ENCODE measurements around the gene RIMBP2.
A peak's percentile ranks its signal among the peaks of the same experiment; 100 is the strongest.
"Not testable (repeated sequence)": the region's sequence is repeated elsewhere in the genome, so short reads cannot be mapped to it uniquely, and the experiment has no call there.

The RIMBP2 gene

GRCh38 chr12:130650131-130650530, 66.0 kb downstream of the RIMBP2 start:
- DNase-seq: peak; percentile 76

DNA sequence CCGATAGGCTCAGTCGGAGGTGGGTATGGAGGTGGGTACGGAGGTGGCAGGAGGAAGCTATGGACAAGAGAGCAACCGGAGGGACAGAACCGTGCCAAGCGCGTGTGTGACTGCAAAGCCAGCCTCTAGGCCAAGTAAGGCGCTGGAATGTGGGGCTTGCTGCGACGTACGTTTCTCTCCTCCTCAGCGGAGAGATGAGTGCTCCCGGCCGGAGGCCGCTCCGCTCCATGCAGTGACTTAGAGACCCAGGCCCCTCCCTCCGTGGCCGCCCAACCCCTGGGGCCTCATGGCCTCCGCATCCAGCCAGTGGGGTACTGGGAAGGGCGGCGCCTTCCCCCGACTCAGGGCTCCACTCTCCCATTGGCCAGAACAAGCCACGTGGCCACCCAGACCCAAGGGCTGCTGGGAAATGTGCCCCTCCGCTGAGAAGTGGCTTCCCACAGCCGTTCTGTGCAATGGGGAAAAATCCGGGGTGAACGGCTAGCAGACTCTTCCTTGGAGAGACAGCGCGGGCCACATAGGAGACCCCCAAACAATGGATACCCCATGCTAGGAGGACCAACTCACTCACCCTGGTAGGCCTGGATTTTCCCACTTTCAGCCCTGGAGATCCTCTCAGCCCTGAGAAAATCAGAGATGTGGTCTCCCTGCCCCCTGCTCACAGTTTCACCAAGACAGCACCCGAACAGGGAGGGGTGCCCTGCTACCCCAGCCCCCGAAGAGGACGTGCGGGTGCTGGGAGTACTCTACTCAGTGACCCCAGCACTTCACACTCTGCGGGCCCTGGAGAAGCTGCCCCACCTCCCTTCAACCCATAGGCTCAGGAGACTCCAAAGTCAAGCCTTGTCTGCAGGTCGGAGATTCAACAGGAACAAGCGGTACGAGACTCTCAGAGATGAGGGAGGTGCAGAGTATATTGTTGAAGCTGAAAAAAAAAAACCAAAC, 66.7 kb downstream of the RIMBP2 start:
- no peak for DNase-seq

GRCh38 chr12:130647814-130648213, 68.3 kb downstream of the RIMBP2 start:
- DNase-seq: no peak

GRCh38 chr12:130646716-130647370, 69.3 kb downstream of the RIMBP2 start:
- no peak for DNase-seq

DNA sequence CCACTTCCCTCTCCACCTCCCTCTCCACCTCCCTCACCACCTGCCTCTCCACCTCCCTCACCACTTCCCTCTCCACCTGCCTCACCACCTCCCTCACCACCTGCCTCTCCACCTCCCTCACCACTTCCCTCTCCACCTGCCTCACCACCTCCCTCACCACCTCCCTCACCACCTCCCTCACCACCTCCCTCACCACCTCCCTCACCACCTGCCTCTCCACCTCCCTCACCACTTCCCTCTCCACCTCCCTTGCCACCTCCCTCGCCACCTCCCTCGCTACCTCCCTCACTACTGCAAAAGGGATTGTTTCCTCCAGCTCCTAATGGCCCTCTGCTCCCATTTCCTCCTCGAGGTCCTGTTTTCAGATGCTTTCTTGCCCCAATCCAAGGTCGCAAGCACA, 69.9 kb downstream of the RIMBP2 start:
- not testable (repeated sequence) for DNase-seq

GRCh38 chr12:130645751-130646150, 70.3 kb downstream of the RIMBP2 start:
- no peak for DNase-seq

DNA sequence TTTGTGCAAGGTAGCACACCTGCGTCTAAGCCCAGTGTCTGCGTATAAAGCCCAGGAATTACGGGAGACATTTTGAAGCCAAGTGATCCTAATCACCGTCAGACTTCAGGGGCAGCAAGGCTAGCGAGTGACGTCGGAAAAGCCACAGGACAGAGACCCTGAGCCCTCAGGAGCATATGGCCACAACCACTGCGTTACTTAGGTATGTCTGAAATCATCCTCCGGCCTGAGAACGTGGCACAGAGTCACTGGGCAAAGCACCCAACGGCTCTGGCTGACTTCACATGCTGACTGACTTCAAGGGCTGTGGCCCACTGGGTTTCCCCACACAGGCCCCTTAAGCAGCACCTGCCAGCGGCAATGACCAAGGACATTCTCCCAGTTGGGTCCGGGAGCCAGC, 71.5 kb downstream of the RIMBP2 start:
- no peak for DNase-seq

GRCh38 chr12:130644146-130644545, 72.0 kb downstream of the RIMBP2 start:
- DNase-seq: no peak

- no peak for DNase-seq
Observed at GRCh38 chr12:130642856-130643255, 73.2 kb downstream of the RIMBP2 start.

DNA sequence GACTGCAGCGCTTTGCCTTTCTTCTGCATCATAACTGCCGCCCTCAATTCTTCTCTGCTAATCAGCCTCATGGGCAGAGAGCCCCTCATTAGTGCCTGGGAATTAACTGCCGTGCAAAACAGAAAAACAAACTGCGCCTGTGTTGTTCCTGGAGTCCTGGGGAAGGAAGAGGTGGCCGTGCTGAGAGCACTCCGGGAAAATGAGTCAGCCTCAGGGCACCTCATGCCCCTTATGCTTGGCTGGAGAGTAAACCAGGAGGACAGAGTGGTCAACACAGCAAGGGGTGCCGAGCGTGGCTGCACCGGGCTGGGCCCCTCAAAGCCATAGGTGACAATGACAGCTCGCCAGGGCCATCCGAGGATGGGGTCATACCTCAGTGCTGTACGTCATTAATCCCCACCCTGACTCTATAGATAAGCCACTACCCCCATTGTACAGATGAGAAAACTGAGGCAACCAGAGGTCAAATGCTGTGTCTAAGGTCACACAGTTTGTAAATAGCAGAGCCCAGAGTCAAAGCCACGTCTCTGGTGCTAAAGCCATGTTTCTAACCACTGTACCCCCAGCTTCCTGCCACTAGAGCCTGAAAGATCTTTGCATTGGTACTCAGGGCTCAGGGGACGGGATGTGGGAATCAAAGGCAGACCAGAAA, 74.4 kb downstream of the RIMBP2 start:
- DNase-seq: no peak

DNA sequence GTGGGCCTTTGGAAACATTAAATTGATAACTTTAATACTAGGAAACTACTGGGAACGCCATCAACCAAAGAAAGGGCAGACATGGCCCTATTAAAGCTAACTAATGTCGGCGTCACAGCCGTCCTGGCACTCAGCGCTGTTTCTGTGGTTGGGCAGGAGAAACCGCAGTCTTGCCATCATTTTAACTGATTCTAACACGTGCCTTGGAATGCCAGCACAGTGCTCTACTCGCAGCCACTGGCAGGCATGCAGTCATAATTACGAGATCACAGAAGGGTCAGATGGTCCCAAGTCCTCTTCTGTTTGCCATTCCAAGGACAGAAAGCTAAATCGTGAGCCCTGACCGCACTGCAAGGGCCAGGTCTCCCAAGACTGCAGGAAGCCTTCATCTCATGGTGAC, 75.2 kb downstream of the RIMBP2 start:
- no peak for DNase-seq

- no peak for DNase-seq
Observed at GRCh38 chr12:130640496-130640895, 75.6 kb downstream of the RIMBP2 start.

- DNase-seq: no peak
Observed at GRCh38 chr12:130639476-130640424, 76.3 kb downstream of the RIMBP2 start.

DNA sequence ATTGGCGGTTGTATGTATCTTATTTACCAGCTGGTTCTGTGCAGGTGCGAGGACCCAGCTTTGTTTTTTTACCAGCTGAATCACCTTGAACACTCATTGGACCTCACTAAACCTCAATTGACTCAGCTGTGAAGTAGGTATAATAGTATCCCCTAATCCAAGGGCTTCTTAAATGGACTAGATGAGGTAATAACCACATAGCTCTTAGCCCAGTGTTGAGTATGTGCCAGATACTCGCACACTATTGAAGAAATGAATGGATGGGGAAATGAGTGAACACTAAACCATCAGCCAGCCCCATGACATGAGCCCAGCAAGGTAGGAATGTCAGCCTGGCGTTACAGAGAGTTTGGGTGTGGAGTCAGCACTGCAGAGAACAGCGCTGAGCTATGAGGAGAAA, 79.7 kb downstream of the RIMBP2 start:
- DNase-seq: no peak

- no peak for DNase-seq
Observed at GRCh38 chr12:130634866-130635265, 81.2 kb downstream of the RIMBP2 start.

- DNase-seq: peak; percentile 97
Observed at GRCh38 chr12:130633771-130634170, 82.3 kb downstream of the RIMBP2 start.

GRCh38 chr12:130632642-130633041, 83.5 kb downstream of the RIMBP2 start:
- peak; percentile 62 for DNase-seq

DNA sequence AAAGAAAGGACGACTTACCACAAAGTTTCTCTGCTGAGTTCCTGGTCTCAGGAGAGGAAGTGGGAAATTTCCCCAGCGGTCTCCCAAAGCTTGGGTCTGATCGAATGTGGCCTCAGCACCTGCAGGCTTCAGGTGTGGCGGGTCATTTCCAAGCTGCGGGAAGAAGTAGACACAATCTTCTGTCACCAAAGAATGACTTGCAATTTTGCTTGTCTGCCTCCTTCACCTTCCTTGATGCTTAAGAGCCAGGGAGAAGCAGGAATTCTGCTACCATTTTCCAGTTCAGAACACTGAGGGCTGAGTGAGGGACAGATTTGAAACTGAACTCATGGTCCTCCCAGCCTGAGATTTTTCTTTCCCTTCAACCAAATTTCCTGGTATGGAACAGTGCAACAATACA, 87.8 kb downstream of the RIMBP2 start:
- DNase-seq: no peak

DNA sequence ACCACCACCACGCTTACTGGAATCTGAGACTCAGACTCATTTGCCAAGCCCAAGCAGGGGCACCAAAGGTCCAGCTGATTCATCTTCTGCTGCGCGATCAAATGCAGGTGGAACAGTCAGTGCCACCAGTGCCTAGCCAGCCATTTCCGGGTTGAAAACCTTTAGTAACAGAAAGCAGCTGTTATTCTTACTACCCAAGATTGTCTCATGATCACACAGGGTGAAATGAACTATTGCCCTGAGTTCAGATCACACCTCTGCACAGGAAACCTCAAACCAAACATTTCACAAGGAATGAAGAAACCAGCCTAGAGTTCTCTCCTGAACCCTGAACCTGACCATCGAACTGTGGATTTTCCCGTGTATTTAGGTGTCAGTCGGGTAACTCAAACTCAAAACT, 88.9 kb downstream of the RIMBP2 start:
- DNase-seq: no peak

- DNase-seq: no peak
Observed at GRCh38 chr12:130626601-130627000, 89.5 kb downstream of the RIMBP2 start.

GRCh38 chr12:130625201-130625600, 90.9 kb downstream of the RIMBP2 start:
- no peak for DNase-seq

DNA sequence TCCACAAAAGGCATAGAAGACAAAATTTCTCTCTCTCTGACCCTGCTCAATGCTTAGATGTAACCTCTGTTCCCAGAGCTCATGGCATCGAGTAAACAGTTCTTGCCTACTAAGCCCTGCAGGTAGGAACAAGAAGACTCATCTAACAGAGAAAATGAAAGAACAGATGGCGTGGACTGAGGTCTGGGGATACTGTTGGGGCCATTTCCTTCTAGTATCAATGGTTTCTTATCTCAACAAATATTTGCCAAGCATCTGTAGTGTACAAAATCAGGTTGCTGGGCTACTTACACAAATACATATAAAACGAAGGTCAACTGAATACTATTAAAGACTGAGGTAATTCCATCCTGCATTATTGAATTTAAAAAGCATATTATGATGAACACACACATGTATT, 93.3 kb downstream of the RIMBP2 start:
- DNase-seq: no peak
